GM18505 (cell line): Measurements from ENCODE around the gene BANF1.

Source experiments
- ATAC-seq: cut with Tn5 transposase; IDR thresholded peaks from one replicate; pipeline ENCODE4 v1.9.1; 2021; ENCODE audit not compliant: unreplicated experiment
- POLR2A ChIP-seq: IDR thresholded peaks from 4 replicates; pipeline ENCODE4 v1.6.1; 2011; ENCODE audit warnings: borderline replicate concordance; ENCODE audit not compliant: insufficient read depth, insufficient read length; ENCODE audit errors: extremely low read depth

BANF1 gene, protein sequence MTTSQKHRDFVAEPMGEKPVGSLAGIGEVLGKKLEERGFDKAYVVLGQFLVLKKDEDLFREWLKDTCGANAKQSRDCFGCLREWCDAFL

DNA sequence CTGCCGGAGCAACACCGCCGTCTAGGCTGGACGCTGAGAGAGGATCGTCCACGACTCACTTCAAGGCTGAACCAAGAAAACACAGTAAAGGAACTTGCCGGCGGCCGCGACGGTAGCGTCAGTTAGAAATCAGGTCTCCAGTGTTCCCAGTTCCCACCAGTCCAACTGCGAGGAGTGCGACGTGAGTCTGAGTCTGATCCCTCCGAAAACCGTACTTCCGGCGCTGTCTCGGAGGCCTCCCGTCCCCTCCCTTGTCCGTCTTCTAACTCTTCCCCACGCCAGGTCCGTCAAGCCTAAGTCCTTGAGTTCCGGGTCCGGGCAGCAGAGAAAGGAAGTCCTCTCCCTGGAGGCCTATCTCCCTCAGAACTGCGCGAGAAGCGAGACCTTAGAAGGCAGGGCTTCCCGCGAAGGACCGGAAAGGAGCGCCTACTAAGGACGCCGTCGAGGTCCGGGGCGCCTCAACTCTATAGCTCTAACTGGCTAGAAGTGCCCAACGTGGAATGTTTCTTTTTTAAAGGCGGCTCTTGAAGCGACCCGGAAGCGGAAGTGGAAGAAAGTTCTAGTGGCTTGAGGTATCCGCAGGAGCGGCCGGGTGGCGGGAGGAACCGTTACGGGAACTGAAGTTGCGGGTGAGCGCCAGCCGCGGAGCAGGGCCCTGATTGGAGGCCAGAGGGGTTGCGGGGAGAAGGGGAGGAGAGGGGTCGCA lies at the start of gene BANF1, which contains the start of gene EIF1AD:
Gene BANF1 (plus strand): TSS at position 562 of the 706 bp plus-strand sequence. CDS start 748 bp downstream, outside the sequence.
Gene EIF1AD (minus strand): TSS at position 216 of the 706 bp plus-strand sequence. CDS start 1,768 bp downstream, outside the sequence.
- peak; percentile 85 for TF ChIP-seq POLR2A
- peak; percentile 68 for ATAC-seq

DNA sequence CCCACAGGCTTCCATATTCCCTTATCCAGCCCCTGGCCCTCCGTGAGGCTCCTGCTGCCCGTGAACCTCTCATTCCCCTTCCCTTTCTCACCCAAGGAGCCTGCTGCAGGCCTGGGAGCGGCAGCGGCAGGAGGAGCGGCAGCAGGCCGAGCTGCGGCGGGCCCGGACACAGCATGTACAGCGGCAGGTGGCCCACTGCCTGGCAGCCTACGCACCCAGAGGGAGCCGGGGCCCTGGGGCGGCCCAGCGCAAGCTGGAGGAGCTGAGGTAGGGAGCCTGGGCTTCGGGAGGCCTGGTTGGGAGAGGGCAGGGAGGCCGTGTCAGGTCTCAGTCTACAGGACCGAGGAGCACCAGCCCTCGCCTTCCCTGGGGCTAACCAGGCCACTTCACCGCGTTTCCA lies 48.8 kb upstream of the BANF1 start:
- ATAC-seq = no peak
- TF ChIP-seq POLR2A = no peak

DNA sequence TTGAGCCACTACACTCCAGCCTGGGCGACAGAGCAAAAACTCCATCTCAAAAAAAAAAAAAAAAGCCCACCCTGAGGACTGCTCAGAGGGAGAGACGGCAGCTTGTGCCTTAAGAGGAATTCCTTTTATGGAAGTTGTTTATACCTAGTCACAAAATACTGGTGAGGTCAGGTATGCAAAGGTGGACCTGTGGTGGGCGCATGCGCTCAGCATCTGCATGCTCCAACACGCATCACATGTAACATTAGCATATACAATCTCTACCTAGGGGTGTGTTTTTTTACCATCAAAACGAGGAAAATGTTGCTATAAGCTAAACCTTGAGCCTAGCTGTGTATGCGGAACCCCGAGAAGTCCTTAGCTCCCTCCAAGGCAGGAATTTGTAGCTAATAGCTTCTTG lies 47.5 kb upstream of the BANF1 start:
- no peak for ATAC-seq
- TF ChIP-seq POLR2A = no peak

DNA sequence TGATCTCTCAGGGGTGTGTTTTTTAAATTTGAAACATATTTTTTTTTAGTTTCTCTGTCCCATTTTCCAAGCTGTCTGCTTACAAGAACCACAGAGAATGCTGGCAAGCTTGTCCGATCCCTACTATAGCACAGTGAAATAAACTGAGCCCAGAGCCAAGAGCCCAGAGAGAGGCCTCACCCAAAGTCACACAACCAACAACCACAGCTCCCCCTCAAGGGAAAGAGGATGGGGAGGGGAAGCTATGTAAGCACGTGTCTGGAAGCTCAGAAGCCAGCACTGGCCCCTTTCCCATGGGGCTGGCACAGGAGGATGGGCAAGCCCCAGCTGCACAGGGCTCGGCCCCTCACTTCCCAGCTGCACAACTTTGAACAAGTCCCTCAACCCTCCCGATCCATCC lies 44.0 kb upstream of the BANF1 start:
- no peak for ATAC-seq
- TF ChIP-seq POLR2A = no peak

DNA sequence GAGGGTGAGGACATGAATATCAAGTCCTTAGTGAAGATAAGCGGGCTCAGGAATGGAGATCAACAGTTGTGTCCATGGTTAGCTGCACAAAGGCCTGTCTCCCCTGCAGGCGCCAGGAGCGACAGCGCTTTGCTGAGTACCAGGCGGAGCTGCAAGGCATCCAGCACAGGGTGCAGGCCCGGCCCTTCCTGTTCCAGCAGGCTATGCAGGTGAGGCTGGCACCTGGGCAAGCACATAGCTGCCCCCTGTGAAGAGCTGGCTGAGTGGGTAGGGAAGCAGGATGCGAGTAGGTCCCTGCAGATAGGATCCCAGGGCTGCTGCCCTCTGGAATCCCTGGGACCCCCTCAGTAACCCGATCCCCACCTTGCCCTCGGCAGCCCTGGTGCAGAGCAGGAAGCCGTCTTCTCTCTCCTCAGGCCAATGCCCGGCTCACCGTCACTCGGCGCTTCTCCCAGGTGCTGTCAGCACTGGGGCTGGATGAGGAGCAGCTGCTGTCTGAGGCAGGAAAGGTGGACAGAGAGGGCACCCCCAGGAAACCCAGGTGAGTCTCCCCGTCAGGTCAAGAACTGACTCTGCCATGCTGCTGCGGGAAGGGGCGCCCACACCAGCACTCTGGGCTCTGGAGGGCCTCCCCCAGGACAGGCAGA lies 43.4 kb upstream of the BANF1 start:
- TF ChIP-seq POLR2A = no peak
- ATAC-seq = no peak

DNA sequence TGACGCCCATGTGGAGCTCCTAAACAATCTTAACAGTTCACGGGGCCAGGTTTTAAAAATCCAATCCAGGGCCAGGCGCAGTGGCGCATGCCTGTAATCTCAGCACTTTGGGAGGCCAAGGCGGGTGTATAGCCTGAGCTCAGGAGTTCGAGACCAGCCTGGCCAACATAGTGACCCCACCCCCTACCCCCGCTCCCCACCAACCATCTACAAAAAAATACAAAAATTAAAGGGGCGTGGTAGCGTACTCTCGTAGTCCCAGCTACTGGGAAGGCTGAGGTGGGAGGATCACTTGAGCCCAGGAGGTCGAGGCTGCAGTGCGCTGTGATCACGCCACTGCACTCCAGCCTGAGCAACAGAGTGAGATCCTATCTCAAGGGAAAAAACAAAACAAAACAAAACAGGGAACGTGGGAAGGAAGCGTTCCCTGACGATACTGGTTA lies 41.5 kb upstream of the BANF1 start:
- no peak for TF ChIP-seq POLR2A
- ATAC-seq = no peak

DNA sequence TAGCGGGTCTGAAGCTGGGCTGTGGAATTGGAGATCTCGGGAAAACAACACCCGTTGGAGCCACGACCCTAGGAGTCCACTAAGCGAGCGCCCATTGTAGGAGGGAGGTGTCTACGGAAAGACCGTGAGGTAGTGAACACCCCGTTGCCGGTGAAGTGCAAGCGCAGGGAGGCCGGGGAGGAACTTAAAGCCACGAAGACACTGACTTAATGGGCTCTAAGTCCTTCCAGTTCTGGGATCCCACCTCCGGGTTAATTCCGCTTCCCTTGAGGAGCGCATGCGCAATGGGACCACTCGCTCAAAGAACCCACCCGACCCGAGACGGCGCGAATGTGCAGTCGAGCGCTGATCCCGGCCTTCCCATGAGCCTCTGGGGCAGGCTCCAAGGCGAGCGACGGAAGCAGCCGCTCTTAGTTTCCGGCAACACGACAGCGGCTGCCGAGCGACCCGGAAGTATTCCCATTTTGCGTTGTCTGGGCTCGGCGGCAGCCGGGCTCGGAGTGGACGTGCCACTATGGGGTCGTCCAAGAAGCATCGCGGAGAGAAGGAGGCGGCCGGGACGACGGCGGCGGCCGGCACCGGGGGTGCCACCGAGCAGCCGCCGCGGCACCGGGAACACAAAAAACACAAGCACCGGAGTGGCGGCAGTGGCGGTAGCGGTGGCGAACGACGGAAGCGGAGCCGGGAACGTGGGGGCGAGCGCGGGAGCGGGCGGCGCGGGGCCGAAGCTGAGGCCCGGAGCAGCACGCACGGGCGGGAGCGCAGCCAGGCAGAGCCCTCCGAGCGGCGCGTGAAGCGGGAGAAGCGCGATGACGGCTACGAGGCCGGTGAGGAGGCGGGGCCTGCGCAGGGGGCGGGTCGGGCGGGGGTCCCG lies 40.8 kb upstream of the BANF1 start, which contains the start of gene SART1:
Gene SART1 (plus strand): TSS at position 468 of the 874 bp plus-strand sequence. CDS start 47 bp downstream, at position 515.
- peak; percentile 77 for ATAC-seq
- TF ChIP-seq POLR2A = peak; percentile 91

DNA sequence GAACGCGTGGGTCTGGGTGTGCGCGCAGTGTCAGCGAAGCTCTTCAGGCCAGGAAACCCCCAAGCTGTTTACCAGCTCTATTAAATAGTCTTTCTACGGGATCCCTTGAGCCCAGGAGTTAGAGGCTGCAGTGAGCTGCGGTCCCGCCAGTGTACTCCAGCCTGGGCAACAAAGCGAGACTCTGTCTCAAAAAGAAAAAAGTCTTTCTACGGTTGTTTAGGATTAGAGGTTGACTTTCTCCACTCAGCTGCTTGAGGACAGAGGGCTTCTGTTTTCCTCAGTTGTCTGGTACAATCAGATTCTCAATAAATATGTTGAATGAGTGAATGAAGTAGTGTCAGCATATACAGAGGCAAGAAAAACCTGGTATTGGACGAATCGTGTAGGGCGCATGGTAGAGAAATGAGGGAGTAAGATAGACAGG lies 40.1 kb upstream of the BANF1 start:
- no peak for TF ChIP-seq POLR2A
- ATAC-seq = no peak

DNA sequence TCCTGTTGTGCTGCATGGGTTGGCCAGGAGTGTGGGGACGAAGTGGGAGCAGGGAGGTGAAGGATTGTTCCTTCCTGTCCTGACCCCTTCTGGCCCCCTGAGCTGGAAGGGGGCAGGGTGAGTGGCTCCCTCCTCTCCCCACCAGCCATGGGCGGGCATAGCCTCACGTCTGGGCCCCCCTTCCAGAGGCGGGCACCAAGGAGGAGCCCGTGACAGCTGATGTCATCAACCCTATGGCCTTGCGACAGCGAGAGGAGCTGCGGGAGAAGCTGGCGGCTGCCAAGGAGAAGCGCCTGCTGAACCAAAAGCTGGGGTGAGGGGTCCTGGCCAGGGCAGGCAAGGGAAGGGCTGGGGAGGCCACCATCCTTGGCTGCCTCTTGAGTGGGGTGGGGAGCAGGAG lies 37.4 kb upstream of the BANF1 start:
- ATAC-seq = no peak
- no peak for TF ChIP-seq POLR2A

DNA sequence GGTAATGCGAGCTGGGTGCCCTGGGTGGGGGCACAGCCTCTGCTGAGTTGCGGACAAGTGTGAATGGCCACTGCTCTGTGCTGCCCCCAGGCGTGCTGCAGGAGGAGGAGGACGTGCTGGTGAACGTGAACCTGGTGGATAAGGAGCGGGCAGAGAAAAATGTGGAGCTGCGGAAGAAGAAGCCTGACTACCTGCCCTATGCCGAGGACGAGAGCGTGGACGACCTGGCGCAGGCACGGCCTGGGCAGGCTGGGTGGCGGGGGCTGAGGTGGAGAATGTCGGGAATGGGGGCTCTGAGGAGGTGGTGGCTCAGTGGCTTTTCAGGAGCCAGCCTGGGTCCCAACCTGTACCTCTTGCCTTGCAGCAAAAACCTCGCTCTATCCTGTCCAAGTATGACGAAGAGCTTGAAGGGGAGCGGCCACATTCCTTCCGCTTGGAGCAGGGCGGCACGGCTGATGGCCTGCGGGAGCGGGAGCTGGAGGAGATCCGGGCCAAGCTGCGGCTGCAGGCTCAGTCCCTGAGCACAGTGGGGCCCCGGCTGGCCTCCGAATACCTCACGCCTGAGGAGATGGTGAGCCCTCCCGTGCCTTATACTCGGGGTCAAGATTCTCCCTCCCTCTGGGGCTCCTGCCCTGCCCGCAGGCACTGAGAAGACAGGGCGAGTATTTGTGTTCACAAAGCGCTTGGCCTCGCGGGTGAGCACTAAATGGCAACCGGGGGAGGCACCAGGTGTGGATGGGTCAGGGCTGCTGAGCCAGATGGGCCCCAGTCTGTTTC lies 36.1 kb upstream of the BANF1 start:
- ATAC-seq = no peak
- TF ChIP-seq POLR2A = no peak

DNA sequence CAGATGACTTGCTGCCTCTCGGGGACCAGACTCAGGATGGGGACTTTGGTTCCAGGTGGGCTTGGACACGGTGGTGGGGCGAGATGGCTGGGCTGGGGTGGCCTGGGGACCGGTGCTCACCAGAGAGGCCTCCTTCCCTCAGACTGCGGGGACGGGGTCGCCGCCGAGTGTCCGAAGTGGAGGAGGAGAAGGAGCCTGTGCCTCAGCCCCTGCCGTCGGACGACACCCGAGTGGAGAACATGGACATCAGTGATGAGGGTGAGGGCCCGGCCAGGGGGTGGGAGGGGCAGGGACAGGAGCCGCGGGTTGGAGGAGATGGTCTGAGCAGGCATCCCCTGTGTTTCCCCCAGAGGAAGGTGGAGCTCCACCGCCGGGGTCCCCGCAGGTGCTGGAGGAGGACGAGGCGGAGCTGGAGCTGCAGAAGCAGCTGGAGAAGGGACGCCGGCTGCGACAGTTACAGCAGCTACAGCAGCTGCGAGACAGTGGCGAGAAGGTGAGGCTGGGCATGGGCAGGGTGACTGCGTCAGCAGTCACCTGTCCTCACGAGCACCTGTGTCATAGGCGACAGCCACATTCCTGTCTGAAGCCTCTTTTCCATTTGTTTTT lies 34.9 kb upstream of the BANF1 start:
- no peak for TF ChIP-seq POLR2A
- no peak for ATAC-seq

DNA sequence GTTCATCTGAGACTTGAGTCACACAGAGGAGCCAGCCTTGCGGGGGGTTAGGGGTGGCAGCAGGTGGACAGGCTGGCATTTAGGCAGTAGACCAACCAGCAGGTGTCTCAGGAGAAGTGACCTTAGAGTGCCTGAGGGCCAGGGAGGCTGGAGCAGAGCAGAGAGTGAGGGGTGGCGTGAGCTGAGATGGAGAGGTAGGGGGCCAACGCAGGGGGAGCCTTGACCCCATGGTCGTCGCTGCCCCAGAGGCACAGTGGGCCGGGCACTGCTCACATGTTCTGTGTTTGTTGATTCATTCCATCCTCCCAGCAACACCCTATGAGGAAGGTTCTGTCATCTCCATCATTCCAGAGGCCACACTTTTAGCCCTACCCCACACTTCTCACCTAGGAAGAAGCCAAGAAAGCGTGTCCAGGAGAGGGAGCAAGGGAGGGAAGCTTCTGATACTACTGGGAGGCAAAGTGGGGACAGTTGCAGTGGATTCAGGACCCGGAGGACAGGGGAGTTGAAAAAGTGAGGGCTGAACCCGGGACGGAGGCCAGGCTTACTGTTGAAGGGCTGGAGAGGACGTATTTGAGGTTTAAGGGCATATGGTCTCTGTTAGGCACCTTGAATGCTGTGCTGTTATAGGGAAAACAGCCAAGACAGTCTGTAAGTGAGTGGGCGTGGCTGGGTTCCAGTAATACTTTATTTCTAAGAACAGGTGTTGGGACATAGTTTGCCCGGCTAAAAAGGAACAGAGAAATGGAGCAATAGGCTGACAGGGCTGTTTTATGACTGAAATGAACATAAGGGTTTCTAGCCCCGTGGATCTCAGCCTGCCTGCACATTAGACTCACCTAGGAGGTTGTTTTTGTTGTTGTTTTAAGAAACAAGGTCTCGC lies 33.5 kb upstream of the BANF1 start:
- TF ChIP-seq POLR2A = no peak
- ATAC-seq = no peak

DNA sequence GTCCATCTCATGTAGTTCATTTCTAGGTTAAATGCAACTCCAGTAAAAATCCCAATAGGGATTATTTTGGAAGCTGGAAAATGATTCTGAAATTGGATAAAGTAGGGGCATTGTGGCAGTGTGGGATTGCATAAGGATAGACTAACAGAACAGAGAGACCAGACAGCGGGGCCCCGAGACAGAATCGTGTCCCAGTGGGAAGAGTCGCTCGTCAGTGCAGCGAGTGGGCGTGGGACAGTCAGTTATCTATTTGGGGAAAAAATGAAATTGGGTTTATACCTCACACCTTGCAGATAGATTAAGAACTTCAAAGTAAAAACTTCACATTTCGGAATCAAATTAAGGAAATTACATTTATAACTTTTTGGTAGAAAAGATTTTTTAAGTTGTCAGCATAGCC lies 30.2 kb upstream of the BANF1 start:
- TF ChIP-seq POLR2A = no peak
- ATAC-seq = no peak
